Spleen (tissue), 7 donors: Measurements from ENCODE around the gene ALKBH4.

Experiments used
- POLR2AphosphoS5 ChIP-seq, 3 donors: sonication (generic); formaldehyde crosslinking; IDR thresholded peaks; one replicate each; pipeline ENCODE4 v1.5.1; 2017; ENCODE audit warnings: antibody characterized with exemption in 3 of 3
- TF ChIP-seq, protein P1 (sequence below), 11 experiments: fragments of 200-600 bp in 7 of 11; fragments of 450-650 bp in 4 of 11; sonication (generic) in 4 of 11; IDR thresholded peaks in 8 of 11; conservative IDR thresholded peaks in 3 of 11; 1 replicate in 7 of 11; 2 replicates in 4 of 11; pipeline versions ENCODE4 v1.4.0 to v1.8.0; 2016 to 2021; ENCODE audit warnings: antibody characterized with exemption in 11 of 11, inconsistent platforms in 4 of 11, mild to moderate bottlenecking in 1 of 11
- donor health status: DM: no; HTN: no; CAD: no; lungs with moderate emphysema.
- donor health status: DM: no; HTN: no; CAD: no.
- donor health status: DM: no; HTN: no; CAD: no.

DNA sequence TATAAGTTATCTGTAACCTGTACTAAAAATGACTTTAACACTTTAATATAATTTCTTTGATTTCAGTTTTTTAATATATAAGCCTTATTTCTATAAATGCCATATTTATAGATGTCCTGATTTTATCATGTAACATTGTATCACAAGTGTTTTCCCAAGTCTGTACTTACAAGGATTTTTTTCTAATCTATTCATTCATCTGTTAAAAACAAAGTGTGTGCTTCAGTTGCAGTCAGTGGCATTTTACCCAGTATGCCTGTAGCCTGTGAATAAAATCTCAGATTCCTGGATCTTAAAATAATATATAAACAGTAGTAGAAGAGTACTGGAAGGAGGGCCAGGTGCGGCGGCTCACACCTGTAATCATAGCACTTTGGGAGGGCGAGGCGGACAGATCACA lies 51.1 kb downstream of the ALKBH4 start:
- TF ChIP-seq, protein P1, sequence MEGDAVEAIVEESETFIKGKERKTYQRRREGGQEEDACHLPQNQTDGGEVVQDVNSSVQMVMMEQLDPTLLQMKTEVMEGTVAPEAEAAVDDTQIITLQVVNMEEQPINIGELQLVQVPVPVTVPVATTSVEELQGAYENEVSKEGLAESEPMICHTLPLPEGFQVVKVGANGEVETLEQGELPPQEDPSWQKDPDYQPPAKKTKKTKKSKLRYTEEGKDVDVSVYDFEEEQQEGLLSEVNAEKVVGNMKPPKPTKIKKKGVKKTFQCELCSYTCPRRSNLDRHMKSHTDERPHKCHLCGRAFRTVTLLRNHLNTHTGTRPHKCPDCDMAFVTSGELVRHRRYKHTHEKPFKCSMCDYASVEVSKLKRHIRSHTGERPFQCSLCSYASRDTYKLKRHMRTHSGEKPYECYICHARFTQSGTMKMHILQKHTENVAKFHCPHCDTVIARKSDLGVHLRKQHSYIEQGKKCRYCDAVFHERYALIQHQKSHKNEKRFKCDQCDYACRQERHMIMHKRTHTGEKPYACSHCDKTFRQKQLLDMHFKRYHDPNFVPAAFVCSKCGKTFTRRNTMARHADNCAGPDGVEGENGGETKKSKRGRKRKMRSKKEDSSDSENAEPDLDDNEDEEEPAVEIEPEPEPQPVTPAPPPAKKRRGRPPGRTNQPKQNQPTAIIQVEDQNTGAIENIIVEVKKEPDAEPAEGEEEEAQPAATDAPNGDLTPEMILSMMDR (IDR thresholded peaks at IDR 0.05 in 8 of 11, conservative IDR thresholded peaks at IDR 0.05 in 3 of 11), result no peak
- TF ChIP-seq POLR2AphosphoS5 (IDR thresholded peaks at IDR 0.05), result no peak
